Measurements from ENCODE around the gene THBS3.

The THBS3 gene

DNA sequence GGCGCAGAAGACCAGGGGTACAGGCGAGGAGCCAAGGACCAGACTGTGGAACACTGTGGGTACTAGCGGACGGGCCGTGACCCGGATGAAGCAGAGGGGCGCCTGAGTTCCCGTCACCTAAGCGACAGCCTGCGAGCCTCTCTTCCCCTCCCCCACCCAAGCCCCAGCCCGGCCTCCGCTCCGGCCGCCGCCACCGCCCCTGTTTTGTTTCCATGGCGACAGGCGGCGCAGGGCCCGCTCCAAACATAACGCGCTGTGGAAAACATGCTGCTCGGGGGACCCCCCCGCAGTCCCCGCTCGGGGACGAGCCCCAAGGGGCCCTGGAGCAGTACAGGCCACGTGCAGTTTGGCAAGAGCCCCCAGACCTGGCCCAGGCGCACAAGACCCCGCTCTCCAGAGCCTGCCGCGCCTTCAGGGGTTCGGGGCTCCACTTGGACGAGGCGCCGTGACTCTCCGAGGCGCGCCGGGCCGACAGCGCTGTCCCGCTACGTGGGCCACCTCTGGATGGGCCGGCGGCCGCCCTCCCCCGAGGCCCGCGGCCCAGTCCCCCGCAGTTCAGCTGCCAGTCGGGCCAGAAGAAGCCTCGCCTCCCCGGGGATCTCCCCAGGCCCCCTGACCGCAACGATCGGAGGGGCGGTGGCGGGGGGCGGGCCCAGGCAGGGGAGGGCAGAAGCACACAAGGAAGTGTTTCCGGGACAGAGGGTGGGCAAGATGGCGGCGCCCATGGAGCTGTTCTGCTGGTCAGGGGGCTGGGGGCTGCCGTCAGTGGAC is 1.0 kb upstream of the THBS3 start, which contains the start of gene MTX1:
Gene MTX1 (plus strand): TSS at position 155 of the 771 bp plus-strand sequence. CDS start 110 bp downstream, at position 265.
- DNase-seq (ENCODE audit: low read depth, low spot score) = peak; percentile 89
- peak within 1 kb of the TSS; percentile 90 for H3K4me3 ChIP-seq (ENCODE audit: low read depth, low read length)
- TF ChIP-seq, protein P1, sequence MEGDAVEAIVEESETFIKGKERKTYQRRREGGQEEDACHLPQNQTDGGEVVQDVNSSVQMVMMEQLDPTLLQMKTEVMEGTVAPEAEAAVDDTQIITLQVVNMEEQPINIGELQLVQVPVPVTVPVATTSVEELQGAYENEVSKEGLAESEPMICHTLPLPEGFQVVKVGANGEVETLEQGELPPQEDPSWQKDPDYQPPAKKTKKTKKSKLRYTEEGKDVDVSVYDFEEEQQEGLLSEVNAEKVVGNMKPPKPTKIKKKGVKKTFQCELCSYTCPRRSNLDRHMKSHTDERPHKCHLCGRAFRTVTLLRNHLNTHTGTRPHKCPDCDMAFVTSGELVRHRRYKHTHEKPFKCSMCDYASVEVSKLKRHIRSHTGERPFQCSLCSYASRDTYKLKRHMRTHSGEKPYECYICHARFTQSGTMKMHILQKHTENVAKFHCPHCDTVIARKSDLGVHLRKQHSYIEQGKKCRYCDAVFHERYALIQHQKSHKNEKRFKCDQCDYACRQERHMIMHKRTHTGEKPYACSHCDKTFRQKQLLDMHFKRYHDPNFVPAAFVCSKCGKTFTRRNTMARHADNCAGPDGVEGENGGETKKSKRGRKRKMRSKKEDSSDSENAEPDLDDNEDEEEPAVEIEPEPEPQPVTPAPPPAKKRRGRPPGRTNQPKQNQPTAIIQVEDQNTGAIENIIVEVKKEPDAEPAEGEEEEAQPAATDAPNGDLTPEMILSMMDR (IDR thresholded peaks at IDR 0.05; ENCODE audit: low read depth, low read length) = no peak
- in situ Hi-C loops (cut with HindIII; ENCODE audit: low sequenced_read_pairs) = no loop called here

DNA sequence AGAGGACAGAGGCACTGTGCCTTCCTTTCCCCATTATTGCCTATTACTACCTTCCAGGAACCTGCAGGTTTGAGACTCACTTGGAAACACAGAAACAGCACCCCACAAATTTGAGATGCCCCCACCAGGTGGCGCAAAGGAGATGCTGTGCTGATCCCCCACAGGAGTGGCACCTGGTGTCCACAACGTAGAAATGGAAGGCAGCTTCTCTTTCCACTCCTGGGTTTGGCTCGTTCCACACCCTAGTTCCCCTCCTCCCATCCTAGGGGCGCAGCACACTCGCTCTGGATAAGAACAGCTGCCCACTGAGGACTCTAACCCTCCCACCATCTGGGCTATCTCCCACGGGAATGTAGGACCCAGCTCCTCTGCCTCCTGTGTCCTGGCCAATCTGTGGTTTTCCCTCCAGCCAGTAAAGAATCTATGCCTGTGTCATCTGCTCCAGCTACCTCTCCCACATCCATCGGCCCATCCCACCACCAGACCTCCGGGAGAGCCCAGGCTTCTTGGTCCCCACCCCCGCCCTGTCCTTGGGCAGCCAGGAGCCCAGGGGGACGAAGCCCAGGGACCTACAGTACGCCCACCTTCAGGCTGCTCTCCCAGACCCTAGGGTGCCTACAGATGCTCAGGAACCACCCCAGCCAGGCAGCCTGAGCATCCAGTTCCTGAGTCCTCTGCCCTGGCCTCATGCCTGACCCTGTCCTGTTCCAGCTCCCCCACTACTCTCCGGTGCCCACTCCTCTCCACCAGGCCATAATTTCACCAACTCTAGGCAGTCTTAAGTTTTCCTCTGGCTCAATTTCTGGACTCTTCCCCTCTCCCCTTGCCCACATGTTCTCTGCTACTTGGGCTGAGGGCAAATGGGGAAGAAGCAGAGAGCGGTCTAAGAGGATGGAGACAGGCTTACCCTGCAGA is 549 bp downstream of the THBS3 start:
- in situ Hi-C loops (cut with HindIII; ENCODE audit: low sequenced_read_pairs) = no loop called here
- DNase-seq (ENCODE audit: low read depth, low spot score) = peak; percentile 82
- TF ChIP-seq, protein P1 (IDR thresholded peaks at IDR 0.05; ENCODE audit: low read depth, low read length) = peak; percentile 90
- H3K4me3 ChIP-seq (ENCODE audit: low read depth, low read length) = peak overlapping the region; percentile 90

DNA sequence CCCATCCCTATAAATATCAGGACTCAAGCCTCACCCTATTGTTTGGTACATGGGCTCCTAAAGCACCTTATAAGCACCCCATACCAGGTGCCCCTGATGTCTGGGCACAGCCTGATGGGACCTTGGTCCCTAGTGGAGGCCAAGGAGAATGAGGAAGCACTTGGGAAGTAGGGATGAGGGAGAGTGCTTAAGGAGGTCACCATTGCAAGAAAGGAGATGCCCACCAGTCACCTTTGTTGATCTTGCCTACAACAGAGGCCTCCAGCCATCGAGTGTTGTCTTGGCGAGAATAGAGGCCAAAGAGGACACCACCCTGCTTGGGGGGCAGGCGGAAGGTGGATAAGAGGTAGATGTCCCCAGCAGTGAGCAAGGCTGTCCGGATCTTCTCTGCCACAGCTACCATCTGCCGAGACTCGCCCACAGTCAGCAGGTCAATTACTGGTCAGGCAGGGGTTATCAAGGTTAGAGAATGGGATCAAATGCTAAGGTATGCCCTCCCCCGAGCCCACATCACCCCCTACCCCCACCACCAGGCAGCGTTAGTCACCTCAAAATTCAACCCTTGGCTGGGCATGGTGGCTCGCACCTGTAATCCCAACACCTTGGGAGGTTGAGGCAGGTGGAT is 1.6 kb downstream of the THBS3 start:
- no peak for DNase-seq (ENCODE audit: low read depth, low spot score)
- in situ Hi-C loops (cut with HindIII; ENCODE audit: low sequenced_read_pairs) = no loop called here
- no peak overlapping the region for H3K4me3 ChIP-seq (ENCODE audit: low read depth, low read length)
- TF ChIP-seq, protein P1 (IDR thresholded peaks at IDR 0.05; ENCODE audit: low read depth, low read length) = no peak

DNA sequence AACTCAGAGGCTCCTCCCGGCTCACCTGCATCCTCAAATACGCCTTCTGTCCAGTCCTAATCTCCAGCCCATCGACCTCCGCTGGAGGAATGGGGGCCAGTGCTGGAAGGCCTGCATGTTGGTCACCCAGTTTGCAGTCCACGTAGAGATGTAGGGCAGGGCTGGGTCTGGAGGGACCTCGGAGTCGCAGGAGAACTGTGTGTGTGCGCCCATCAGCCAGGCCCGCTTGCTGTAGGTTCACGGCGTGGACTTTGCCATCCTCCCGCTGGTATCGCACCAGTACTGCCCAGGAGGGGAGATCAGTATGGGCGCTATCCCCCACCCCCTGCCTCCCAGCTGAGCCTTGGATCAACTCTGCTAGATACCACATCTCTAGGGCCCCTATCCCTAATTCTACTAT is 2.7 kb downstream of the THBS3 start:
- DNase-seq (ENCODE audit: low read depth, low spot score) = no peak
- TF ChIP-seq, protein P1 (IDR thresholded peaks at IDR 0.05; ENCODE audit: low read depth, low read length) = no peak
- in situ Hi-C loops (cut with HindIII; ENCODE audit: low sequenced_read_pairs) = no loop called here
- H3K4me3 ChIP-seq (ENCODE audit: low read depth, low read length) = no peak overlapping the region

DNA sequence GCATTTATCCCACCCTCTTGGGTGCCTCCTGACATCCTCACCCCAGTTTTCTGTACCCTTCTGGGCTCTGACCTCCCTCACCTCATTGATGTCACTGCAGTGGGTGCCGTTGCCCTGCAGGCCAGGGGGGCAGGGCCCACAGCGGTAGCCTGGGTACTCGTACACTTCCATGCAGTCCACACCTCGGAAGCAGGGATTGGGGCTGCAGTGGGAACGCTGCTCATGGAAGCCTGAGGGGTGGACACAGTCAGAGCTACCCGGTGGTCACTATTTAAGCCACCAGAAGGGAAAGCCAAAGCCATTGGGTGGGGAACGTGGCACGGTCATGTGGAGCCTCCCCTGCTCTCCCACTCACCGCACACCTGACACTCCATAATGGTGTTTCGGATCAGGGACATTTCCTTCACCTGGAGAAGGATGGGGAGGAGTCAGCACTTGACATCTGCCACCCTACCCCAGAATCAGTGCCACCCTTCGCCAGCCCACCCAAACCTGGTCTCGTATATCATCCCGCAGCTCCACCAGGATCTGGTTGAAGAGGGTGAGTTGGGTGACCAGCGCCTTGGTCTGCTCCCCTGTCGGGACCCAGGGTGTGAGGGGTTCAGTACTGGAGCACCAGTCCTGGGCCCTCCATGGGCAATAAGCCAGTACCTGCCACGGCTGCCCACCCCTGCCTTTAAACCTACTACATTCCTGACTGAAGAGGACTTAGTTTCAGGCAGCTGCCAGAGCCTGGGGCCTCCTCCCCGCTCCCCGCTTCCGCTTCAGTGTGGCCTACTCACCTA is 4.8 kb downstream of the THBS3 start:
- DNase-seq (ENCODE audit: low read depth, low spot score) = no peak
- TF ChIP-seq, protein P1 (IDR thresholded peaks at IDR 0.05; ENCODE audit: low read depth, low read length) = no peak
- H3K4me3 ChIP-seq (ENCODE audit: low read depth, low read length) = no peak overlapping the region
- in situ Hi-C loops (cut with HindIII; ENCODE audit: low sequenced_read_pairs) = no loop called here

All from astrocyte of the spinal cord (primary cell).